PC-9 (cell line): ENCODE measurements around the gene RTKN2. TPM values are rescaled to one million over a fixed set of nuclear protein-coding genes. Genes with fewer than 3 reads are reported as not detected.

ENCODE experiments used
- BruUV-seq: library from RNA; stranded (reverse); fragments of 400-500 nt; replicated peaks from 2 replicates; lab custom pipeline; 2021; lab: Mats Ljungman, UMichigan
- CTCF ChIA-PET: fragments of 300-600 bp; sonication (Branson Sonifier 250); formaldehyde crosslinking; loops from one replicate; lab custom pipeline; 2022; ENCODE audit warnings: antibody characterized with exemption; lab: Charles Lee
- POLR2A ChIA-PET: fragments of 300-600 bp; sonication (Branson Sonifier 250); formaldehyde crosslinking; loops from one replicate; lab custom pipeline; 2022; ENCODE audit warnings: antibody characterized with exemption; ENCODE audit not compliant: unreplicated experiment; lab: Charles Lee
- DNase-seq, 2 experiments: peaks; one replicate each; pipeline versions ENCODE4 v3.0.0 to v3.0.0-alpha.2; 2015 to 2022; ENCODE audit warnings: mixed read lengths in 1 of 2
- H2AFZ ChIP-seq: fragments of 200-600 bp; sonication (generic); 2 replicates; pipeline ENCODE4 v1.8.1; 2017; ENCODE audit warnings: antibody characterized with exemption
- H3F3A ChIP-seq: fragments of 200-600 bp; sonication (generic); 2 replicates; pipeline ENCODE4 v1.8.1; 2017; ENCODE audit warnings: antibody characterized with exemption, mild to moderate bottlenecking, low read depth; ENCODE audit not compliant: insufficient read depth
- H3K27ac ChIP-seq: fragments of 200-600 bp; sonication (generic); 2 replicates; pipeline ENCODE4 v1.6.1; 2016; ENCODE audit warnings: mixed run types
- H3K27me3 ChIP-seq: fragments of 200-600 bp; sonication (generic); 2 replicates; pipeline ENCODE4 v1.6.1; 2016; ENCODE audit warnings: low read depth, mixed run types; ENCODE audit not compliant: insufficient read depth
- H3K36me3 ChIP-seq: fragments of 200-600 bp; sonication (generic); 2 replicates; pipeline ENCODE4 v1.6.1; 2016; ENCODE audit warnings: low read depth, mixed run types
- H3K4me1 ChIP-seq: fragments of 200-600 bp; sonication (generic); replicated peaks from 2 replicates; pipeline ENCODE4 v1.6.1; 2016; ENCODE audit warnings: mixed run types; ENCODE audit not compliant: insufficient read depth
- H3K4me2 ChIP-seq: fragments of 200-600 bp; sonication (generic); 2 replicates; pipeline ENCODE4 v1.6.1; 2017; ENCODE audit warnings: mixed run types
- H3K4me3 ChIP-seq: fragments of 200-600 bp; sonication (generic); 2 replicates; pipeline ENCODE4 v1.6.1; 2016; ENCODE audit warnings: mixed run types
- H3K79me2 ChIP-seq: fragments of 200-600 bp; sonication (generic); 2 replicates; pipeline ENCODE4 v1.6.1; 2017; ENCODE audit warnings: low read depth, mixed run types
- H3K9me2 ChIP-seq: fragments of 200-600 bp; sonication (generic); 2 replicates; pipeline ENCODE4 v1.8.1; 2017; ENCODE audit warnings: mild to moderate bottlenecking; ENCODE audit not compliant: insufficient read depth
- H3K9me3 ChIP-seq: fragments of 200-600 bp; sonication (generic); 2 replicates; pipeline ENCODE4 v1.8.1; 2016; ENCODE audit warnings: low read depth; ENCODE audit not compliant: insufficient read depth
- H4K20me1 ChIP-seq: fragments of 200-600 bp; sonication (generic); 2 replicates; pipeline ENCODE4 v1.8.1; 2017; ENCODE audit not compliant: insufficient read depth
- EZH2 ChIP-seq: fragments of 200-600 bp; sonication (generic); IDR thresholded peaks from 2 replicates; pipeline ENCODE4 v1.8.0; 2017; ENCODE audit warnings: antibody characterized with exemption, low read depth
- intact Hi-C: fragments of 100-400 bp; cut with micrococcal nuclease; formaldehyde crosslinking; loops from one replicate; pipeline ENCODE4 v1.10.0; 2022; ENCODE audit not compliant: unreplicated experiment
- total RNA-seq: library from RNA; stranded (reverse); gene quantifications from 2 replicates; pipeline ENCODE4 v1.2.3, GENCODE V29; 2021
- TF ChIP-seq, protein P1 (sequence below): fragments of 200-600 bp; sonication (generic); conservative IDR thresholded peaks from 2 replicates; pipeline ENCODE4 v1.6.1; 2017; ENCODE audit warnings: mixed run types, antibody characterized with exemption, mild to moderate bottlenecking, moderate library complexity

RTKN2 gene
- total RNA-seq, 1 experiment from 2014 or later: 18.5 TPM

GRCh38 chr10:62136931-62137330 lies 131.7 kb downstream of the RTKN2 start:
- CTCF ChIA-PET: no interaction called here
- Histone ChIP-seq H3K27ac (no peak overlapping the region), H3K4me2 (no peak overlapping the region), H3F3A (no peaks in the 10 kb centered on the region), H3K4me3 (no peak overlapping the region), H3K27me3 (no peaks in the 10 kb centered on the region), H3K79me2 (no peaks in the 10 kb centered on the region), H2AFZ (peak overlapping the region; percentile 34; the same call in 1 of the 2 replicates), H3K9me2 (no peaks in the 10 kb centered on the region), H3K9me3 (peaks cover 11% of the 10 kb centered on the region; the same call in 1 of the 2 replicates), H3K36me3 (no peaks in the 10 kb centered on the region), H4K20me1 (no peaks in the 10 kb centered on the region), H3K4me1 (no peaks in the 10 kb centered on the region; the same call in 1 of the 2 replicates)
- peak; percentile 7 to 79 for DNase-seq
- POLR2A ChIA-PET: no interaction called here
- BruUV-seq: no TSS peak
- TF ChIP-seq EZH2: no peak
- intact Hi-C loops: no loop called here

DNA sequence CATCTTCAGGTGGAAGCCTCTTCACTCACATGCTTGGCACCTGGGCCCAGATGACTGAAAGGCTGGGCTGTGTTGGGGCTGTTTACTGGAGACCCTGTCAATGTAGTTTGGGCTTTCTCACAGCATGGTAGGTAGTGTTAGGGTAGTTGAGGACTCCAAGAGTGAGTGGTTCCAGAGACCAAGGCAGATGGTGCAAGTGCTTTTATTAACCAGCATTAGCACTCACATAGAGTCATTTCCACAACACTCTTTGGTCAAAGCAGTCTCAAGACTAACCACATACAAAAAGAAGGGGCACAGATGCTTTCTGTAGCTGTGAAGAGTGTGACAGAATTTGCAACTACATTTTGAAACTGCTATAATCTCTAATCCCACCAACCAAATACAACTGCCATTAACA lies 135.0 kb downstream of the RTKN2 start:
- H3K36me3 ChIP-seq: no peaks in the 10 kb centered on the region
- no peaks in the 10 kb centered on the region for H3K27me3 ChIP-seq
- no peaks in the 10 kb centered on the region for H4K20me1 ChIP-seq
- H3K9me3 ChIP-seq: peaks cover 13% of the 10 kb centered on the region
- H3K9me2 ChIP-seq: no peaks in the 10 kb centered on the region
- H3K4me2 ChIP-seq: no peak overlapping the region
- H3F3A ChIP-seq: no peaks in the 10 kb centered on the region
- H3K4me1 ChIP-seq: no peaks in the 10 kb centered on the region; the same call in 1 of the 2 replicates
- BruUV-seq: no TSS peak
- no peak overlapping the region for H2AFZ ChIP-seq
- ChIA-PET CTCF (no interaction called here), POLR2A (no interaction called here)
- no peaks in the 10 kb centered on the region for H3K79me2 ChIP-seq
- DNase-seq: no peak
- intact Hi-C loops: no loop called here
- H3K4me3 ChIP-seq: no peak overlapping the region
- no peak for TF ChIP-seq EZH2
- TF ChIP-seq, protein P1, sequence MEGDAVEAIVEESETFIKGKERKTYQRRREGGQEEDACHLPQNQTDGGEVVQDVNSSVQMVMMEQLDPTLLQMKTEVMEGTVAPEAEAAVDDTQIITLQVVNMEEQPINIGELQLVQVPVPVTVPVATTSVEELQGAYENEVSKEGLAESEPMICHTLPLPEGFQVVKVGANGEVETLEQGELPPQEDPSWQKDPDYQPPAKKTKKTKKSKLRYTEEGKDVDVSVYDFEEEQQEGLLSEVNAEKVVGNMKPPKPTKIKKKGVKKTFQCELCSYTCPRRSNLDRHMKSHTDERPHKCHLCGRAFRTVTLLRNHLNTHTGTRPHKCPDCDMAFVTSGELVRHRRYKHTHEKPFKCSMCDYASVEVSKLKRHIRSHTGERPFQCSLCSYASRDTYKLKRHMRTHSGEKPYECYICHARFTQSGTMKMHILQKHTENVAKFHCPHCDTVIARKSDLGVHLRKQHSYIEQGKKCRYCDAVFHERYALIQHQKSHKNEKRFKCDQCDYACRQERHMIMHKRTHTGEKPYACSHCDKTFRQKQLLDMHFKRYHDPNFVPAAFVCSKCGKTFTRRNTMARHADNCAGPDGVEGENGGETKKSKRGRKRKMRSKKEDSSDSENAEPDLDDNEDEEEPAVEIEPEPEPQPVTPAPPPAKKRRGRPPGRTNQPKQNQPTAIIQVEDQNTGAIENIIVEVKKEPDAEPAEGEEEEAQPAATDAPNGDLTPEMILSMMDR: no peak
- no peak overlapping the region for H3K27ac ChIP-seq

Other genes starting within 250 kb of the RTKN2 start
- gene ZNF365, start 105.5 kb upstream of the RTKN2 start, total RNA-seq: 1.3 and 1.8 TPM in 2 replicates